HepG2 (cell line): ENCODE data around the gene ANKRD44. TPM values are rescaled to one million over a fixed set of nuclear protein-coding genes. Genes with fewer than 3 reads are reported as not detected.

ENCODE experiments used
- ATM ChIP-seq: fragments of 450-650 bp; IDR thresholded peaks from 2 replicates; pipeline ENCODE4 v1.7.1; 2017; ENCODE audit warnings: mild to moderate bottlenecking, borderline replicate concordance
- CEBPB ChIP-seq: IDR thresholded peaks from 2 replicates; pipeline ENCODE4 v1.6.1; 2011; ENCODE audit warnings: low read depth, low read length, improper control_type of control experiment, borderline replicate concordance
- ELF4 ChIP-seq: sonication (generic); formaldehyde crosslinking; IDR thresholded peaks from 2 replicates; pipeline ENCODE4 v1.5.0; 2020; ENCODE audit warnings: missing genetic modification reagents, mild to moderate bottlenecking, moderate library complexity, borderline replicate concordance
- GATA4 ChIP-seq: sonication (generic); IDR thresholded peaks from 2 replicates; pipeline ENCODE4 v1.6.1; 2016; ENCODE audit warnings: antibody characterized with exemption, low read depth, borderline replicate concordance
- KLF15 ChIP-seq: sonication (generic); formaldehyde crosslinking; IDR thresholded peaks from 2 replicates; pipeline ENCODE4 v1.8.1; 2023; ENCODE audit warnings: borderline replicate concordance, mild to moderate bottlenecking, inconsistent platforms, missing genetic modification reagents, mixed read lengths
- PHF20 ChIP-seq: sonication (generic); formaldehyde crosslinking; IDR thresholded peaks from 2 replicates; pipeline ENCODE4 v1.5.0; 2020; ENCODE audit warnings: mild to moderate bottlenecking, missing genetic modification reagents
- SAFB2 ChIP-seq: sonication (generic); formaldehyde crosslinking; IDR thresholded peaks from 2 replicates; pipeline ENCODE4 v1.5.1; 2020; ENCODE audit warnings: missing genetic modification reagents, low read depth, mild to moderate bottlenecking, borderline replicate concordance
- SOX5 ChIP-seq: IDR thresholded peaks from 2 replicates; pipeline ENCODE4 v1.6.1; 2016; ENCODE audit warnings: borderline replicate concordance
- ZBTB8A ChIP-seq: sonication (generic); formaldehyde crosslinking; IDR thresholded peaks from 2 replicates; pipeline ENCODE4 v1.4.0; 2020; ENCODE audit warnings: mild to moderate bottlenecking, low read depth, missing genetic modification reagents, borderline replicate concordance
- ZC3H4 ChIP-seq: sonication (generic); formaldehyde crosslinking; IDR thresholded peaks from 2 replicates; pipeline ENCODE4 v1.4.0; 2020; ENCODE audit warnings: missing genetic modification reagents, borderline replicate concordance
- ZNF121 ChIP-seq: sonication (generic); formaldehyde crosslinking; IDR thresholded peaks from 2 replicates; pipeline ENCODE4 v1.5.0; 2020; ENCODE audit warnings: mild to moderate bottlenecking, missing genetic modification reagents
- ZNF333 ChIP-seq: sonication (generic); formaldehyde crosslinking; IDR thresholded peaks from 2 replicates; pipeline ENCODE4 v1.4.0; 2020; ENCODE audit warnings: mild to moderate bottlenecking, missing genetic modification reagents, borderline replicate concordance
- ZNF367 ChIP-seq: sonication (generic); formaldehyde crosslinking; IDR thresholded peaks from 2 replicates; pipeline ENCODE4 v1.4.0; 2020; ENCODE audit warnings: missing genetic modification reagents, borderline replicate concordance
- ZNF460 ChIP-seq: sonication (generic); formaldehyde crosslinking; IDR thresholded peaks from 2 replicates; pipeline ENCODE4 v1.5.1; 2020; ENCODE audit warnings: missing genetic modification reagents, mild to moderate bottlenecking, borderline replicate concordance
- ZNF747 ChIP-seq: sonication (generic); formaldehyde crosslinking; IDR thresholded peaks from 2 replicates; pipeline ENCODE4 v1.8.1; 2023; ENCODE audit warnings: missing genetic modification reagents, mild to moderate bottlenecking, borderline replicate concordance
- ZSCAN22 ChIP-seq: sonication (generic); formaldehyde crosslinking; IDR thresholded peaks from 2 replicates; pipeline ENCODE4 v1.4.0; 2020; ENCODE audit warnings: mild to moderate bottlenecking, missing genetic modification reagents
- polyA plus RNA-seq, 8 experiments: library from polyadenylated mRNA; depleted of rRNA in 3 of 8; stranded (reverse) in 7 of 8; unstranded in 1 of 8; fragments of >200 nt; fragmentation: Illumina TruSeq in 4 of 8; extraction: Trizol in 4 of 8; gene quantifications; 2 replicates each; pipeline versions ENCODE4 v1.2.1 to v1.2.3, GENCODE V29; 2011 to 2016; ENCODE audit warnings: low read depth in 4 of 8, missing spikeins in 1 of 8, mixed read lengths in 1 of 8; ENCODE audit not compliant: insufficient read depth in 1 of 8
- total RNA-seq, 5 experiments: library from RNA; depleted of rRNA; stranded (reverse); fragments of >200 nt; fragmentation: Illumina TruSeq; extraction: Trizol; gene quantifications; 2 replicates each; pipeline ENCODE4 v1.2.3, GENCODE V29; 2016; ENCODE audit warnings: low read depth in 1 of 5
- TF ChIP-seq, protein P1 (sequence below): sonication (generic); formaldehyde crosslinking; IDR thresholded peaks from 2 replicates; pipeline ENCODE4 v1.4.0; 2020; ENCODE audit warnings: missing genetic modification reagents
- TF ChIP-seq, protein P2 (sequence below): sonication (generic); formaldehyde crosslinking; IDR thresholded peaks from 2 replicates; pipeline ENCODE4 v1.8.0; 2022; ENCODE audit warnings: missing genetic modification reagents, low read depth, mild to moderate bottlenecking, borderline replicate concordance
- TF ChIP-seq, protein P3 (sequence below): sonication (generic); formaldehyde crosslinking; IDR thresholded peaks from 2 replicates; pipeline ENCODE4 v1.8.1; 2023; ENCODE audit warnings: mild to moderate bottlenecking, missing genetic modification reagents, borderline replicate concordance
- TF ChIP-seq, protein P4 (sequence below): sonication (generic); formaldehyde crosslinking; IDR thresholded peaks from 2 replicates; pipeline ENCODE4 v1.9.0; 2021; ENCODE audit warnings: missing genetic modification reagents, borderline replicate concordance
- TF ChIP-seq, protein P5 (sequence below): sonication (generic); formaldehyde crosslinking; IDR thresholded peaks from 2 replicates; pipeline ENCODE4 v1.5.1; 2020; ENCODE audit warnings: mild to moderate bottlenecking, missing genetic modification reagents, moderate library complexity

ANKRD44 gene
- total and polyA plus RNA-seq, 2 of the 13 experiments (the other 11 are each of a cell fraction or from before 2014, with no cell fraction given), result 0.04 to 0.11 TPM

DNA sequence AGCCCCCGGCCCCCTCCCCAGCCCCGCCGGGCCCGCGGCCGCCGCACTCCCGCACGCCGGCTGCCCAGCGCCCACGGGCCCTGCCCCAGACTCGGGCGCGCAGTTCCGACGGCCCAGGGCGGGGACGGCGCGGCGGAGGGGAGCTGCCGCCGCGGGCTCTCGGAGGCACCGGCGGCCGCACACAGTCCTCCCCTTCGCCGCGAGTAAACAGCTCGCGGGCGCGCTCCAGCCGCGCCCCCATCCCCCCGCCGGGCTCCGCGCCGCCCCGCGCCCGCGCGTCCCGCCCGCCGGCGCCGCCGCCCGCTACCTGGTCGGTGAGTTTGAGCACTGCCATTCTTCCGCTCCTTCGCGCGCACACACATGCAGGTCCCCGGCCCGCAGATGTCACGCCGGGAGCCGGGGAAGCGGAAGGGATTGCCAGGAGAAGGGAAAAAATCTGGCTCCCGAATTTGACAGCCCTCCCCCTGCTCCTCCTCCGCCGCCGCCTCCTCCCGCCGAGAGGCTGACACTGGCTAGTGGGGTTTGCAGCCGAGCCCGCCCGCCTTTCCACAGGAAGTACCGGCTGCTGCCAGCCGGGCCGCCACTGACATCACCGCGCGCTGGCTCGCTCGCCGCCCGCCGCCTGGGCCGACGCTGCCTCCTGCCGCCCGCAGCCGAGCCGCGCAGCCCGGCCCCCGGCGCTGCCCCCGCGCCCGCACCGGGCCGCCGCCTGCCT, at the start of gene ANKRD44 (continued):
- TF ChIP-seq, protein P1, sequence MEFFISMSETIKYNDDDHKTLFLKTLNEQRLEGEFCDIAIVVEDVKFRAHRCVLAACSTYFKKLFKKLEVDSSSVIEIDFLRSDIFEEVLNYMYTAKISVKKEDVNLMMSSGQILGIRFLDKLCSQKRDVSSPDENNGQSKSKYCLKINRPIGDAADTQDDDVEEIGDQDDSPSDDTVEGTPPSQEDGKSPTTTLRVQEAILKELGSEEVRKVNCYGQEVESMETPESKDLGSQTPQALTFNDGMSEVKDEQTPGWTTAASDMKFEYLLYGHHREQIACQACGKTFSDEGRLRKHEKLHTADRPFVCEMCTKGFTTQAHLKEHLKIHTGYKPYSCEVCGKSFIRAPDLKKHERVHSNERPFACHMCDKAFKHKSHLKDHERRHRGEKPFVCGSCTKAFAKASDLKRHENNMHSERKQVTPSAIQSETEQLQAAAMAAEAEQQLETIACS (CRISPR knock-in tag), result peak; percentile 64; the same call in 1 of the 2 replicates
- TF ChIP-seq ZNF460 (CRISPR knock-in tag) (no peak), ZNF747 (CRISPR knock-in tag) (no peak), ZC3H4 (no peak), SAFB2 (CRISPR knock-in tag) (no peak), ZNF367 (no peak), CEBPB (no peak), ELF4 (CRISPR knock-in tag) (no peak), ATM (no peak), KLF15 (CRISPR knock-in tag) (no peak), PHF20 (CRISPR knock-in tag) (no peak), ZNF333 (CRISPR knock-in tag) (no peak), ZSCAN22 (CRISPR knock-in tag) (no peak), ZNF121 (no peak), ZBTB8A (CRISPR knock-in tag) (no peak), GATA4 (no peak), SOX5 (CRISPR knock-in tag) (no peak)
- TF ChIP-seq, protein P2, sequence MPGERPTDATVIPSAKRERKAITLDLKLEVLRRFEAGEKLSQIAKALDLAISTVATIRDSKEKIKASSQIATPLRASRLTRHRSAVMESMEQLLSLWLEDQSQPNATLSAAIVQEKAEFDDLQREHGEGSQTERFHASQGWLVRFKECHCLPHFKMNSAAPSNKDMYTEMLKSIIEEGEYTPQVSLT (CRISPR knock-in tag), result no peak
- TF ChIP-seq, protein P3, sequence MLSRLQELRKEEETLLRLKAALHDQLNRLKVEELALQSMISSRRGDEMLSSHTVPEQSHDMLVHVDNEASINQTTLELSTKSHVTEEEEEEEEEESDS (CRISPR knock-in tag), result no peak
- TF ChIP-seq, protein P4, sequence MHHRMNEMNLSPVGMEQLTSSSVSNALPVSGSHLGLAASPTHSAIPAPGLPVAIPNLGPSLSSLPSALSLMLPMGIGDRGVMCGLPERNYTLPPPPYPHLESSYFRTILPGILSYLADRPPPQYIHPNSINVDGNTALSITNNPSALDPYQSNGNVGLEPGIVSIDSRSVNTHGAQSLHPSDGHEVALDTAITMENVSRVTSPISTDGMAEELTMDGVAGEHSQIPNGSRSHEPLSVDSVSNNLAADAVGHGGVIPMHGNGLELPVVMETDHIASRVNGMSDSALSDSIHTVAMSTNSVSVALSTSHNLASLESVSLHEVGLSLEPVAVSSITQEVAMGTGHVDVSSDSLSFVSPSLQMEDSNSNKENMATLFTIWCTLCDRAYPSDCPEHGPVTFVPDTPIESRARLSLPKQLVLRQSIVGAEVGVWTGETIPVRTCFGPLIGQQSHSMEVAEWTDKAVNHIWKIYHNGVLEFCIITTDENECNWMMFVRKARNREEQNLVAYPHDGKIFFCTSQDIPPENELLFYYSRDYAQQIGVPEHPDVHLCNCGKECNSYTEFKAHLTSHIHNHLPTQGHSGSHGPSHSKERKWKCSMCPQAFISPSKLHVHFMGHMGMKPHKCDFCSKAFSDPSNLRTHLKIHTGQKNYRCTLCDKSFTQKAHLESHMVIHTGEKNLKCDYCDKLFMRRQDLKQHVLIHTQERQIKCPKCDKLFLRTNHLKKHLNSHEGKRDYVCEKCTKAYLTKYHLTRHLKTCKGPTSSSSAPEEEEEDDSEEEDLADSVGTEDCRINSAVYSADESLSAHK, result no peak
- TF ChIP-seq, protein P5, sequence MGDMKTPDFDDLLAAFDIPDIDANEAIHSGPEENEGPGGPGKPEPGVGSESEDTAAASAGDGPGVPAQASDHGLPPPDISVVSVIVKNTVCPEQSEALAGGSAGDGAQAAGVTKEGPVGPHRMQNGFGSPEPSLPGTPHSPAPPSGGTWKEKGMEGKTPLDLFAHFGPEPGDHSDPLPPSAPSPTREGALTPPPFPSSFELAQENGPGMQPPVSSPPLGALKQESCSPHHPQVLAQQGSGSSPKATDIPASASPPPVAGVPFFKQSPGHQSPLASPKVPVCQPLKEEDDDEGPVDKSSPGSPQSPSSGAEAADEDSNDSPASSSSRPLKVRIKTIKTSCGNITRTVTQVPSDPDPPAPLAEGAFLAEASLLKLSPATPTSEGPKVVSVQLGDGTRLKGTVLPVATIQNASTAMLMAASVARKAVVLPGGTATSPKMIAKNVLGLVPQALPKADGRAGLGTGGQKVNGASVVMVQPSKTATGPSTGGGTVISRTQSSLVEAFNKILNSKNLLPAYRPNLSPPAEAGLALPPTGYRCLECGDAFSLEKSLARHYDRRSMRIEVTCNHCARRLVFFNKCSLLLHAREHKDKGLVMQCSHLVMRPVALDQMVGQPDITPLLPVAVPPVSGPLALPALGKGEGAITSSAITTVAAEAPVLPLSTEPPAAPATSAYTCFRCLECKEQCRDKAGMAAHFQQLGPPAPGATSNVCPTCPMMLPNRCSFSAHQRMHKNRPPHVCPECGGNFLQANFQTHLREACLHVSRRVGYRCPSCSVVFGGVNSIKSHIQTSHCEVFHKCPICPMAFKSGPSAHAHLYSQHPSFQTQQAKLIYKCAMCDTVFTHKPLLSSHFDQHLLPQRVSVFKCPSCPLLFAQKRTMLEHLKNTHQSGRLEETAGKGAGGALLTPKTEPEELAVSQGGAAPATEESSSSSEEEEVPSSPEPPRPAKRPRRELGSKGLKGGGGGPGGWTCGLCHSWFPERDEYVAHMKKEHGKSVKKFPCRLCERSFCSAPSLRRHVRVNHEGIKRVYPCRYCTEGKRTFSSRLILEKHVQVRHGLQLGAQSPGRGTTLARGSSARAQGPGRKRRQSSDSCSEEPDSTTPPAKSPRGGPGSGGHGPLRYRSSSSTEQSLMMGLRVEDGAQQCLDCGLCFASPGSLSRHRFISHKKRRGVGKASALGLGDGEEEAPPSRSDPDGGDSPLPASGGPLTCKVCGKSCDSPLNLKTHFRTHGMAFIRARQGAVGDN (CRISPR knock-in tag), result peak; percentile 70
